Fibroblast of the aortic adventitia (primary cell): ENCODE data around the gene ATP2B2. TPM values are rescaled to one million over a fixed set of nuclear protein-coding genes. Genes with fewer than 3 reads are reported as not detected.

ENCODE experiments used
- DNase-seq: peaks from one replicate; pipeline ENCODE4 v3.0.0-alpha.2; 2010; ENCODE audit warnings: low read depth
- H3K4me3 ChIP-seq: 2 replicates; pipeline ENCODE4 v1.5.1; 2011; ENCODE audit warnings: low read depth, mild to moderate bottlenecking, control low read depth, low read length, moderate library complexity
- CTCF ChIP-seq: IDR thresholded peaks from 2 replicates; pipeline ENCODE4 v1.5.1; 2011; ENCODE audit warnings: mild to moderate bottlenecking, low read length, control low read depth, inconsistent platforms; ENCODE audit not compliant: insufficient read depth
- total RNA-seq: library from RNA; depleted of rRNA; stranded (reverse); fragments of >200 nt; gene quantifications from 2 replicates; pipeline ENCODE4 v1.2.3, GENCODE V29; 2012; ENCODE audit warnings: low replicate concordance

ATP2B2 gene
- total RNA-seq, 1 donor: not detected

- H3K4me3 ChIP-seq: no peak overlapping the region
- no peak for TF ChIP-seq CTCF
- DNase-seq: no peak
Measured at GRCh38 chr3:10447110-10447509, 58.3 kb downstream of the ATP2B2 start.

GRCh38 chr3:10445561-10446175 is 59.7 kb downstream of the ATP2B2 start:
- no peak for DNase-seq
- no peak overlapping the region for H3K4me3 ChIP-seq
- TF ChIP-seq CTCF: no peak

GRCh38 chr3:10444511-10444910 is 60.9 kb downstream of the ATP2B2 start:
- DNase-seq: no peak
- no peak for TF ChIP-seq CTCF
- no peak overlapping the region for H3K4me3 ChIP-seq

- no peak for TF ChIP-seq CTCF
- DNase-seq: no peak
Measured at GRCh38 chr3:10444110-10444429, 61.3 kb downstream of the ATP2B2 start.

GRCh38 chr3:10443272-10444109 is 61.9 kb downstream of the ATP2B2 start:
- no peak for TF ChIP-seq CTCF
- no peak overlapping the region for H3K4me3 ChIP-seq
- DNase-seq: no peak

More at GRCh38 chr3:10444110-10444429, 61.3 kb downstream of the ATP2B2 start:
- no peak overlapping the region for H3K4me3 ChIP-seq

- no peak for DNase-seq
- TF ChIP-seq CTCF: no peak
- no peak overlapping the region for H3K4me3 ChIP-seq
Measured at GRCh38 chr3:10442151-10442795, 63.1 kb downstream of the ATP2B2 start.
